ENCODE results near the gene SAC3D1.
"Not testable (repeated sequence)": the region's sequence is repeated elsewhere in the genome, so short reads cannot be mapped to it uniquely, and the experiment has no call there.

The SAC3D1 gene

DNA sequence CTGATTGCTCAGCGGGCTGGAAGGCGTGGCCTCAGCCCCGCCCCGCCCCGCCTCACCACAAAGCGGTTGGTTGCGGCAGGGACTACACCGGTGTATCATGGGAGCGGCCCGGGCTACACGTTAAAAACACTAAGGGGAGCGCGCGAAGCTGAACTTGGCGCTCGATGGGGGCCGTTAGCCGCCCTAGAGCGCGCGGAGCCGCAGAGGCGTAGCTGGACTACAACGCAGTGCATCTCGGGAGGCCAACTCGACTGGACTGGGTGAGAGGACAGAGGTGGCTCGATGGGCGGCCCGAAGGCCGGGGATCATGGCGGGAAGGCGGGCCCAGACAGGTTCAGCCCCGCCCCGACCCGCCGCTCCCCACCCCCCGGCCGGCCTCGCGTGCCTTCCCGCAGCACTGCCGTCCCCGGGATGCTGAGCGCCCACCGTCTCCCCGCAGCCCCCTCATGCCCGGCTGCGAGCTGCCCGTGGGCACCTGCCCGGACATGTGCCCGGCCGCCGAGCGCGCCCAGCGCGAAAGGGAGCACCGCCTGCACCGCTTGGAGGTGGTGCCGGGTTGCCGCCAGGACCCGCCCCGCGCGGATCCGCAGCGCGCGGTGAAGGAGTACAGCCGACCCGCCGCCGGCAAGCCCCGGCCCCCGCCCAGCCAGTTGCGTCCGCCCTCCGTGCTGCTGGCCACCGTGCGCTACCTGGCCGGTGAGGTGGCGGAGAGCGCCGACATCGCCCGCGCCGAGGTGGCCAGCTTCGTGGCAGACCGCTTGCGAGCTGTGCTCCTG, at the start of gene SAC3D1:
Gene SAC3D1 (plus strand): TSS at position 364 of the 776 bp plus-strand sequence. CDS start 83 bp downstream, at position 447.
- peak in 55 of 56 donors; percentile 60 to 97 (median 84) for DNase-seq

DNA sequence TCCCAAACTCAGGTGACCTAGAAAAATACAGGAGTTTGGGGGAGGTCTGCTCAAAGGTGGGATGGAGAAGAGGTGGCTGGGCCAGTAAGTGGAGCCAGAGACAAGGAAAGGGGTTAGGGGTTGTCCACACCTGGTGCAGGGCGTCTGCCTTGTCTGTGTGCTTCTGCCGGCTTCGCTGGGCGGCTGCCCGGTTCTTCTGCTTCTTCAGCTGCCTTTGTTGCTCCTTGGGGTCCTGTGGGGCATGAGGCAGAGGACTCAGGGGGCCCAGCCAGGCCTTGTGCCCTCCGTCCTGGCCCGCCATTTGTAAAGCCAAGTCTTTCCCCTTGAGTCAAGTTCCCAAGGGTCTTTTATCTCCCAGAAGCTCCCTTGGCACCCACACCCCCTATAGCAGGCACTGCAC, 46.7 kb upstream of the SAC3D1 start:
- no peak for DNase-seq

DNA sequence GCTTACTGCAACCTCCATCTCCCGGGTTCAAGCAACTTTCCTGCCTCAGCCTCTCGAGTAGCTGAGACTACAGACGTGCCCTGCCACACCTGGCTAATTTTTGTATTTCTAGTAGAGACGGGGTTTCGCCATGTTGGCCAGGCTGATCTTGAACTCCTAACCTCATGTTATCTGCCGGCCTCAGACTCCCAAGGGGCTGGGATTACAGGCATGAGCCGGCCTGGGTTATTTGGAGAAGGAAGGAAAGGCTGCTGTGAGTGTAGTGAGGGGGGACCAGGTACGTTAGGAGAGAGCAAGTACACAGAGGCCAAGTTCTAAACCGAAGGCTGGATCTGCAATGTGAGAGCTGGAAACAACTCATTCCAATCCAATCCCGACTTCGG, 44.7 kb upstream of the SAC3D1 start:
- DNase-seq, result no peak

DNA sequence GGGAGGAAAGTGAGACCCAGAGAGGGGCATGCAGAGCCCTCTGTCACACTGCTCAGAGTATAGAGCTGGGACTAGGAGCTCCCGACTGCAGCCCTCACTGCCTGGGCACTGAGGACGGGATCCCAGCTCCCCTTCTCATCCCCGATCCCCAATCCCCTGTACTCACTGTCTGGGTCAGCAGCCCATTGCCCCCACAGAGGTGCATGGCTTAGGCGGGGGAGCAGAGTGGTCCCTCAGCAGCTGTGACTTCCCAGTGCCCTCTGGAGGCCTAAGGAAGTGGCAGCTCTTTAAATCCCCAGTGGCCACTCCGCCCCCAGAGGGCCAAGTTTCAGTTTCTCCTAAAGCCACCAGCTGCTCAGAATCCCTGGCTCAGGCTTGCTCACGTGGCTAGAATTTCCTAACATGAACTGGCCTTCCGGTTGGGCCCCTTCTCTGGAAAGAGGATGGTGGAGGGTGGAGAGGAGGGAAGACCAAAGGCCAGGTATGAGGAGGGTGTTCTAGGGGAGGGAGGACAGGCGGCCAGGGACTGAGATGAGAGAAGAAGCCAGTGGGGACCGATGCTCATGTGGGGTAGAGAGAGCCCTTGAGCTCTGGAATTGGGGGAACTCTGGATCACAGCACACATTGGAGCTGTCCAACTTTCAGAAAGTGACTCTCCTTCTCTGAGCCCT, 44.2 kb upstream of the SAC3D1 start, which contains the start of gene BATF2:
Gene BATF2 (minus strand): TSS at position 262 of the 671 bp plus-strand sequence. CDS start 57 bp downstream, at position 205.
- DNase-seq, result peak in 46 of 56 donors; percentile 2 to 78 (median 35)

DNA sequence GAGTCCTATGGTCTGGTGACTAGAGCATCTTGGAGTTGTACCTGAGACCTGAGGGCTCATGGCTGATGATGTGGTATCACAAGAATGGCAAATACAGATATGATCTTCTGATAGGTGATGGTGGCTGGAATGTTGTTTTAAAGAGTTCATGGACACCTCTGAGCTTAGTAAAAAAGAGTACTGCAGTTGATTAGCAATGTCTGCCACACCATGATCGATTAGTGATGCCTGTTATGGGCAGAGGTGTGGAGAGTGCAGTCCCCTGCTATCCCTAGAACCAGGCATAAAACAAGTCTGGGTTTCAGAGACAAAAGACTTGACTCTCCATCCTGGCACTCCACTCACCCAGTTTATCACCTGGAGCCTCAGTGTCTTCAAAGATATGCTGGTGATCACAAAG, 42.9 kb upstream of the SAC3D1 start:
- no peak for DNase-seq

DNA sequence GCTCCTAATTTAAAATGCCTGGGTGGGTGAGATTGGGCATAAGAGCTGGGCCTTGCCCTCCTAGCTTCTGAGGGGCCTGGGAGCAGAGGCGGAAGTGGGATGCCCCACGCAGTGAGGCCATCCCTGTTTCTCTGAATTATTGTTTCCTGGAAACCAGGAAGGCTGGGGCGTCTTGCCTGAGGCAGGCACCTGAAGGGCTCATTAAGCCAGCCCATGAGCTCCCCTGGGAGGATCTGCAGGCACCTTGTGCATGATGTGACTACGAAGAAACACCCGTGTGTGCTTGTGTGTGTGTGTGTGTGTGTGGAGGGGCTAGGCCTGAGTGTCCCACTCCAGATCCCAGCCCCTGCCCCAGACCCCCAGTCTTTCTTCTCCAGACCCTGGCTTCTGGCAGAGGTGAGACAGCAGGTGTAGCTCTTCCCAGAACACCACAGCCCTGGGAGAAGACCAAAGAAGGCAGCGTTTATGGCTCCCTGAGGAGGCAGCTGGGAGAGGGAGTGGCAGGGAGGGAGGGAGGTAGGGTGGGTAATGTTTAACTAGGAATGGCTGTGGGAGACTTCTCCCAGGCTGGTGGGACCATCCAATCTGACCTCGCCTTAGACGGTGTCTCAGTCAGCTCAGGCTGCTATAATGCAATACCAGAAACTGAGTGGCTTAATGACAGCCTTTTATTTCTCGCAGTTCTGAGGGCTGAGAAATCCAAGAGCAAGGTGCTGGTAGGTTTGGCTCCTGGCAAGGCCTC, 42.1 kb upstream of the SAC3D1 start:
- DNase-seq, result no peak

DNA sequence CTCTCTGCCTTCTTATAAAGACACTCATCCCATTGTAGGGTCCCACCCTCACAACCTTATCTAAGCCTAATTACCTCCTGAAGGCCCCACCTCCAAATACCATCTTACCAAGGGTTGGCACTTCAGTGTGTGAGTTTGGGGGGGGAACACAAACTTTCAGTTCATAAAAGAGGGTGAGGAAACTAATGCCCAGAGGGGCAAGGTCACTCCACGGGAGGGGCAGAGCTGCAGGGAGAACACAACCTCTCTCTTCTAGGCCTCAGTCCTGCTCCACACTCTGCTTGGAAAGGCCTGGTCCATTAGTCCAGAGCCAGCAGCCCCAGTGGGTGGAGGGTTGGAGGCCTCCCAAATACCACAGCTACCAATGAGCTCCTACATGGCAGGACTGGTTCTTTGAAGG, 41.5 kb upstream of the SAC3D1 start:
- no peak for DNase-seq

DNA sequence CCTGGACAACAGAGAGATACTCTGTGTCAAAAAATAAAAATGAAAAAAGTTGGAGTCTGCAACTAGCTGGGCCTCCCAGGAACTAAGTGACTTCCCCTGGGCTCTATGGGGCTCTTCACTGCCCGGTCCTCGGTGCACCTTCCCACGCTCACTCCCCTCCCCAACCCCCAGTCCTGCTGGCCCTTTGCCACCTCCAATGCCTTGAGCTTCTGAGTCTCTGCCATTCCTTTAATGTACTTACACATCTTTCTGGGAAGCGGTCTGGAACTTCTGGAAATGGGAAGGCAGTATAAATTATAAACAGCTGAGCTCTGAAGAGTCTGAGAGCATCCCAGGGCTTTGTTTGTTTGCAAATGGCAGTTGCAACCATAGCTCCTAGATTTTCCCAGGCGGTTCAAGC, 38.3 kb upstream of the SAC3D1 start:
- DNase-seq, result no peak

DNA sequence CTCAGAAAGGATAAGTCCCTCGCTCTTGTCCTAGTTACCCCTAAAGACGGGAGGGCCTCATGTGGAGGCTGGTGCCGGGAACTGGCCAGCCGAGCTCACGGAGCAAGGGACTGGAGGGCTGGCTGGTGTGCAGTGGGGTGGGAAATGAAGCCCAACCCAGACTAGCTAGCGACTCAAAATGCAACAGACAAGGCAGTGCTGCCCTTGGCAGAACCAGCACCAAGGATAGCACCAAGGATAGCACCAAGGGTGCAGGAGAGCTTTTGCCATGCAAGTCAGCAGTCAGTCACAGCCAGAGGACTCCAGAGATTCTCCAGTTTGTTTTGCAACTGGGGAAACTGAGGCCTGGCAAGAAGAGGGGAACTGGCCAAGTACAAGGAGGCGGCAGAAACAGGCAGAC, 37.7 kb upstream of the SAC3D1 start:
- DNase-seq, result no peak

DNA sequence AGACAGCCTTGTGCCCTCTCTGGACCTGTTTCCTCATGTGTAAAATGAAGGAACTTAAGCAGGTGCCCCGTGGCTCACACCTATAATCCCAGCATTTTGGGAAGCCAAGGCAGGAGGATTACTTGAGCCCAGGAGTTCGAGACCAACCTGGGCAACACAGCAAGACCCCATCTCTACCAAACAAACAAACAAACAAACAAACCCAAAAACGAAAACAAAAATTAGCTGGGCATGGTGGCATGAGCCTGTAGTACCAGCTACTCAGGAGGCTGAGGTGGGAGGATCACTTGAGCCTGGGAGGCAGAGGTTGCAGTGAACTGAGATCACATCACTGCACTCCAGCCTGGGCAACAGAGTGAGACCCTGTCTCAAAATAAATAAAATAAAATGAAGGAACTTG, 37.0 kb upstream of the SAC3D1 start:
- DNase-seq, result not testable (repeated sequence)

DNA sequence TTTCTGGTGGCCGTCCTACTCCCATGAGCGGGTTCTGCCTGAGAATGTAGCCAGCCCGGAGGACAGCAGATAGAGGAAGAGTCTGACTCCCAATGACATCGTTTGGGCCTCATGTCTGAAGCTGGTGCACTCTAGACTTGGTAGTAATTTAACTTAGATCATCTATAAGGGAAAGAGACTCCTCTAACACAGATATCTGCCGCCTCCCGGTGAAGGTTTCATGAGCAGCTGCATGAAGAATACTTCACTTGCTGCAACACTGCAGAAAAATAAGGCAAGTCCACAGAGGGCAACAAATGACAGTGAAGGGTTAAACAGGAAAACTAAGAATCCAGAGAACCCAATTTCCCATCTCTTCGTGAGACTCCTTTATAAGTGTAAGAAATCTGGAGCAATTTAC, 33.0 kb upstream of the SAC3D1 start:
- peak in 2 of 56 donors; percentile 0 to 10 for DNase-seq

DNA sequence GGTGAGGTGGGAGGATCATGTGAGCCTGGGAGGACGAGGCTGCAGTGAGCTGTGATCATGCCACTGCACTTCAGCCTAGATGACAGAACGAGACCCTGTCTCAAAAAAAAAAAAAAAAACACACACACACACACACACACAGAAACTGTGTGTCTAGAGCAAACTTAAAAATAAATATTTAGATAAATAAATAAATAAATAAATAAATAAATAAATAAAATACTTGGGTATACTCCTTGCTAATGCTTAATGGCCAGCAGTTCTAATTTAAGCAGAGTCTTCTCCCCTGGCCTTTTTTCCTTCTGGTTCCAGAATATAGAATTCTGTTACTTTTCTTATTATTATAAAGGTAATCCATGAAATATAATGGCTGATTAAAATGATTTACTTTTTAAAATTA, 32.1 kb upstream of the SAC3D1 start:
- no peak for DNase-seq

DNA sequence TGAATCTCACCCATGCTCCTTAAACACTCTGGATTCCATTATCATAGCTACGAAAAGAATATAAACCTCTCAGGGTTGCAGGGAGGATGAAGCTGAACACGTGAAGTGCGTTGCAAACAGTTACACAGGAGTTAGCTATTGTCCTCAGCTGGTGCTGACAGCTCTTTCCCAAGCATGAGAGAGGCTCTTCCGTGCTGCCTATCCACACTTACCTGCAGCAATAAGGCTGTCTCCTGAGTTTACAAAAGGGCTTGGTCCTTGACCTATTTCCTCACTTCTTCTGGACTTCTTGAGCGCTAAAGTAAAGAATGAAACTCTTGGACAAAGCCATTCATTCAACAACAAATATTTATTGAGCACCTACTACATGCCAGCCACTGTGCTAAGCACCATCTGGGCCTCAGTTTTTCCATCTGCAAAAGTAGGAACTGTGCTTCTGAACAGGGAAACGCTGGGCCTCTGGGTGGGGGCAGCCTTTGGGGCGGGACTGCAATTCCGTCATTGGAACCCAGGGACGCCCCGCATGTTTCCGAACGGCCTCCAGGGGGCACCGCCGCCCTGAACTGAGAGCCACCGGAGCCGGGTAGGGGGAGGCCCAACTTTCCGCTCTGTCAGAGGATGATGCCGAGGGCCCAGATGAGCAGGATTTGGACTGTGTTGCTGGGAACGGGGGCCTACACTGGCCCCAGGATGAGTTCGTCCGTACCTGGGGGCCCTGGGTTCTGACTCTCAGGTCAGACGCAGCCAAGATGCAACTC, 27.7 kb upstream of the SAC3D1 start:
- DNase-seq, result peak; percentile 49 to 92 (median 82)

DNA sequence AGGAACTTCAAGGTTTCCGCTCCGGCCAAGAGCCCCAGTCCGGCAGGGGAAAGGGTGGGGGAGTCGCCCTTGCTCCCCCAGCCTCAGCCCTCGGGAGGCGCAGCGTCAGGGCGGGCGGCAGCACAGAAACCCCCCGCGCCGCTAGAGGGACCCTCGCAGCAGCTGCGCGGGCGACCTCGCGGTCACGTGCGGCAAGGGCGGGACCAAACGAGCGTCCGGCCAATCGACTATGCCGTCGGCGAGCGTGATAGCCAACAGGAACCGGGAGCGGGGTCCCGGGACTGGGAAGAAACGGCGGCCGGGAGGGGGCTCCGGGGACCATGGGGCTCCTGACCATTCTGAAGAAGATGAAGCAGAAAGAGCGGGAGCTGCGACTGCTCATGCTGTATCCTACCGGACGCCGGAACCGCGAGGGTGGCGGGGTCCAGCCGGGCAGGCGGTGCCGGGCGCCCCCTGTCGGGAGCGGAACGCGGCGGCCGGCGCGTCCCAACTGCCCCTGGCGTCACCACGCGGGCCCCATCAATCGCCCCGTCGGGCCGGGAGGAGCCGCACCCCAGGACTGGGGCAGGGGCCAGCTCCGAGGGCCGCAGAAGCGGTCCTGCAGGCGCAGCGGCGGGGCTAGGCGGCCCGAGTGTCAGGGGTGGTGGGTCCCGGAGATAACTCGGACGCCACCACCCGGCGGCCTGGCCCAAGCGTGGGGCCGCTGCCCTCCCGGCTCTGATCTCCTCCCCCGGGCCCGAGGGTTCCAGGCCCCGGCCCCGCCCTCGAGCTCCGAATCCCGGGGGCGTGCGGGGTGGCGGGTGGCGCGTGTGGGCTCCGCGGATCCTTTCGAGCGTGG, 26.9 kb upstream of the SAC3D1 start, which contains the start of gene ARL2:
Gene ARL2 (plus strand): TSS at position 273 of the 838 bp plus-strand sequence. CDS start 48 bp downstream, at position 321.
- DNase-seq, result peak; percentile 27 to 95 (median 87)

DNA sequence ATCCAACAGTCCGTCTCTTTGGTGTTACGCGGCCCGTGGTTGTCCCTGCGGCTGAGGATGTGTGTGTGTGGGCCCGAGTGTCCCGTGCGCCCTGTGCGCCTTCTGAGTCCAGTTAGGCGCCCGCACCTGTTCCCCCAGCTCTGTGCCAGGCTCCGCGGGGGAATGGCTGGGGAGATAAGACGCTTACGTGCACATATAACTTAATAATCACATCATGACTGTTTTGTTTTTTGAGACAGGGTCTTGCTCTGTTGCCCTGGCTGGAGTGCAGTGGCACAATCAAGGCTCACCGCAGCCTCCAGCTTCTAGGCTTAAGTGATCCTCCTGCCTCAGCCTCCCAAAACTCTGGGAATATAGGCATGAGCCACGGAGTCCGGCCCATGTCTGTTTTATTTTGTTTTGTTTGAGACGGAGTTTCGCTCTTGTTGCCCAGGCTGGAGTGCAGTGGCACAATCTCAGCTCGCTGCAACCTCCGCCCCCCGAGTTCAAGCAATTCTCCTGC, 26.2 kb upstream of the SAC3D1 start:
- DNase-seq, result peak in 5 of 56 donors; percentile 30 to 53 (median 40)

DNA sequence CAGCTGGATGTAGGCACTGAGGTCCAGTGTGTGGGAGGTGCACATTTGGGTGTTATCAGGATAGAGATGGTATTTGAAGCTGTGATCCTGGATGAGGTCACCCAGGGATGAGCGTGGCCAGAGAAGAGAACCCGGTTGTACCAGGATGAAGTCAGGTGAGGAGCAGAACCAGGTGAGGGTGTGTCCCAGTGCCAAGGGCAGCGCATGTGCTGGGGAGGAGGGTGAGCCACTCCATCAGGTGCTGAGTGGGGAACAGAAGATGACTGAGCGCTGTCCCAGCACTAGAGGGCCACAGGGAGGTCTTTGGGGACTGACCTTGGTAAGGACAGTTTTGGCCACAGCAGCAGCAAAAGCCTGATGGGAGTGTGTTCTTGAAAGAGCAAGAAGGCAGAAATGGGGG, 24.3 kb upstream of the SAC3D1 start:
- no peak for DNase-seq

DNA sequence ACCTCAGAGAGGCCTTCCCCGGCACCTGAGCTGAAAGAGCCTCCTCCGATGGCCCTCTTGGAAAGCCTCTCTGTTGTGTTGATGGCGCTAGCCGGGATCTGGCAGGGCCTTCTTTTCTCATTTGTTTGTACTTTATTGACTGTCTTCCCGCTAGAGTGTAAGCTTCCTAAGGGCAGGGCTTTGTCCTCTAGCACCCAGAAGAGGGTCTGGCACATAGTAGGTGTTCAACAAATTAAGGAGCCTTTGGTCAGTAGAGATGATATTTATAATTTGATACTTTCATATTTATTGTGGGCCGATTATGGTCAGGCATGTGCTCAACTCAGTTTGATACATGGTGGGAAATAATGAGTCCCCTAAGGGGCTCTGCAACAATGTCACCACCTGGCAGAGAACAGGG, 23.1 kb upstream of the SAC3D1 start:
- DNase-seq, result no peak

DNA sequence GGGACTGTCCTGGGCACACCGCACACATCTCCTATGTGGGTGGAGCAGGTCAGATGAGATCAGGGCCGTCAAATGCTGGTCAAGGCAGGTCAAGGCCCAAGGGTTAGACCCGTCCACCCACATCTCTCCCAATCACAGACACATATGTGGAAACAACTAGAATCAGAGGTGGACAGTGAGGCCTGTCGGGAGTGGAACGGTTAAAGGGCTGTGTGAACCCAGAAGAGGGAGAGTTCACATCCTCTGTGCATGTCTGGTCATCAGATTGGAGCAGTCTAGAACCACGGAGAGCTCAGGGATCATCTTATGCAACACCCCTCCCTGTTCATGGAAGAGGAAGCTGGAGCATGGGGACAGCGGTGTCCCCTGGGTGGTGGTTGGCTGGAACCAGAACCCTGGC, 21.2 kb upstream of the SAC3D1 start:
- no peak for DNase-seq

DNA sequence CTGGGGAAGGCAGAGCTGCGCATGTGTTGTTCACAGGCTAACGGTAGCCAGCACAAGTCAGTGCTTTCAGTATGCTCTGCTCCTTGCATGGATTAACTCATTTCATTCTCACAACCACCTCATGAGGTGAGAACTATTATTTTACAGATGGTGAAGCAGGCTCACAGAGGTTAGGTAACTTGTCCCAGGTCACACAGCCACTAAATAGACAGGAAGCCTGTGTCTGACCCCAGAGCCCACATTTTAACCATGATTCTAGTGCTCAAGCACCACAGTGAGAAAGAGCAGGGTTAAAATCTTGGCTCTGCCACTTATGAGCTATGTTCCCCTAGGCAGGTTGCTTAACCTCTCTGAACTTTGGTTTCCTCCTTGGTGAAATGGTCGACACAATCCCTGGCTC, 20.0 kb upstream of the SAC3D1 start:
- no peak for DNase-seq

DNA sequence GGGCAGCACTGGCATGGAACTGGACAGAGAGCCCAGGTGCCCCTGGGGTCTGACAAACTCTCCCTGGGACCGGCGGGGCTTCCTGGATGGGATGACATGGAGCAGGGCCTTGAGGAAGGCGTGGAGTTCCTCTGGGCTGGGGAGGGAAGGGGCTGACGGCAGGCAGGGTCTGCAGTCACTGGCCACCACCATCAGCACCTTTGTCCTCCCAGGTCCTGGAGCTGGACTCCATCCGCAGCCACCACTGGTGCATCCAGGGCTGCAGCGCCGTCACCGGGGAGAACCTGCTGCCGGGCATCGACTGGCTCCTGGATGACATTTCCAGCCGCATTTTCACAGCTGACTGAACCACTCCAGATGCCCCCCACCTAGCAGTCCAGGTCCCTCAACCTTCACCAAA, 19.5 kb upstream of the SAC3D1 start:
- no peak for DNase-seq
